Measurements from ENCODE around the gene CPLANE2.
"Not testable (repeated sequence)": the region's sequence is repeated elsewhere in the genome, so short reads cannot be mapped to it uniquely, and the experiment has no call there.

Gene CPLANE2

GRCh38 chr1:16254263-16254928 lies 17.4 kb upstream of the CPLANE2 start:
- H3K27ac Mint-ChIP-seq: peak overlapping the region; percentile 59
- no peak overlapping the region for H3K4me3 Mint-ChIP-seq
- peaks cover 68% of the 10 kb centered on the region for H3K36me3 Mint-ChIP-seq
- no peak for DNase-seq (ENCODE audit: low spot score in 2 of 2)
- peaks cover 5% of the 10 kb centered on the region for H3K4me1 Mint-ChIP-seq
- H3K9me3 Mint-ChIP-seq: no peaks in the 10 kb centered on the region
- ATAC-seq: no peak

DNA sequence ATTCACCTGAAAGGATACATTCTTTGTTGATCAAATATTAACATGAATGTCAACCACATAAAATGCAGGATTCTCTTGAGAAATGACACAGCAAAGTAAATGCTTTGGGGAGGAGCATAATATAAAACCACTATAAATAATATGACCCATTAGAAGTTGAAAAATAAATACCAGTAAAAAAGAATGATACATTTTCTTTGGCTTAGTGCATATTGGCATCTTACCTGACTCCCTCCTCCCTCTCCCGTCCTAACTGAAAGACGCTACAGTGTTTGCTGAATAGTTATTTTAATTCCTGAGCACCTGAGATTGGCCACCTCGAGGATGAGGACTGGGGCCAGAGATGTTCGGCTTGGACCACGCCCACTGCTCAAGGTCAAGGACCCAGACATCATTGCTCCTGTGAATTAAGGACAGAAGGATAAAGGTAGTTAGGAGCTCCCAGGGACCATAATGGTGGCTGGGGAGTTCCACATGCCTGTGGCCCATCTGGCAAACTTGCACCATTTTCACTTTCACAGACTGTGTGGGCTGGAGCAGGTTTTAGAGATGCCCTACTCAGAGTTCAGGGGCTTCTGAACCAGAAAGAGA lies 16.4 kb upstream of the CPLANE2 start:
- Mint-ChIP-seq H3K36me3 (peaks cover 72% of the 10 kb centered on the region), H3K4me1 (peaks cover 11% of the 10 kb centered on the region), H3K9me3 (no peaks in the 10 kb centered on the region), H3K27ac (peak overlapping the region; percentile 59), H3K4me3 (no peak overlapping the region)
- DNase-seq (ENCODE audit: low spot score in 2 of 2): no peak
- ATAC-seq: no peak

DNA sequence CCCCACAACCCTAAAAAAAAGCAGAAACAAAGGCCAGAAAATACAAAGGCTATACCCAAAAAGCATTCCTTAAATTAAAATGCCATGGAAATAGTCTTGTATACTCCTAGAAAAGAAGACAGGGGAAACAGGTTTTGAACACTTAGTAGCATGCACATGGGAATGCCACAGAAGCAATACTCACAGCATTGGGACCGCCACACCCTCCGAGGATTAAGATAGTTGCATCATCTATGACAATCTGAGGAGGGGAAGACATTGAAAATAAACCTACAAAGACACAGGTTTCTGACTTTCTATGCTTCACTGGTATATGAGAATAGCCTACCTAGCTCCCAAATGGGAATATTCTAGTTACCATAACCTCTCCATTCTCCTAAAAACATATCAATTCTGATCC lies 15.9 kb upstream of the CPLANE2 start:
- Mint-ChIP-seq H3K27ac (no peak overlapping the region), H3K4me1 (peaks cover 11% of the 10 kb centered on the region), H3K9me3 (no peaks in the 10 kb centered on the region), H3K36me3 (peaks cover 77% of the 10 kb centered on the region), H3K4me3 (no peak overlapping the region)
- ATAC-seq: no peak
- DNase-seq (ENCODE audit: low spot score in 2 of 2): no peak

GRCh38 chr1:16251381-16251780 lies 14.4 kb upstream of the CPLANE2 start:
- no peaks in the 10 kb centered on the region for H3K9me3 Mint-ChIP-seq
- peaks cover 11% of the 10 kb centered on the region for H3K4me1 Mint-ChIP-seq
- no peak for ATAC-seq
- no peak overlapping the region for H3K4me3 Mint-ChIP-seq
- no peak for DNase-seq (ENCODE audit: low spot score in 2 of 2)
- peaks cover 88% of the 10 kb centered on the region for H3K36me3 Mint-ChIP-seq
- no peak overlapping the region for H3K27ac Mint-ChIP-seq

GRCh38 chr1:16250524-16251251 lies 13.7 kb upstream of the CPLANE2 start:
- peaks cover 11% of the 10 kb centered on the region for H3K4me1 Mint-ChIP-seq
- no peak overlapping the region for H3K4me3 Mint-ChIP-seq
- H3K9me3 Mint-ChIP-seq: no peaks in the 10 kb centered on the region
- peaks cover 87% of the 10 kb centered on the region for H3K36me3 Mint-ChIP-seq
- H3K27ac Mint-ChIP-seq: no peak overlapping the region
- no peak for ATAC-seq
- no peak for DNase-seq (ENCODE audit: low spot score in 2 of 2)

DNA sequence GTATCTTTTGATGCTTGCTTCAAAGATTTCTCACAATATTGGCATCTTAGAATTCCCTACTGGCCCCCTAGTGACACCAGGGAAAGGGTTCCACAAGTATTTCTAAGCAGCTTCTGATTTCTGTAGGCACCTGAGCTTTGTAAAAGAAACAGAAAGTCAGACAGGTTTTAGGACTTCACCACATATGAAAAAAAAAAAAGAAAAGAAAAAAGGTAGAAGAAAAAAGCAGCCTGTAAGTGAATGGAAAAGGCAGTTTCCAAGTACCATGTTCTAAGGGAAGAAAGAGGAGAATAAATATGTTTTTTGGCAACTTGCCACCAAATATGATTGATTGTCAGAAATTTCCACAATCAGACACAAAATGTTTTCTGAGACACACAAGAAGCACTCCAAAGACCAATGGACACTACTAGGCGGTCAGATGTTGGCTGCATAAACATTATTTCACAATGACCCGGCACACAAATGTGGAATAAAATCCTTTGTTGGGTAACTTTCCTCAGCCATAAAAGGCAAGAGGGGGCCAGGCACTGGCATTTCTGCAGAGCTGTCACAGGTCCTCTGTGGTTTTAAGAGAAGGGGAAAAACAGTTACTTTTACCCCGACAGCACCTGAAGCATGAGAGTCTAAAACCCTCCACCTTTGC lies 12.7 kb upstream of the CPLANE2 start:
- Mint-ChIP-seq H3K4me3 (no peak overlapping the region), H3K9me3 (no peaks in the 10 kb centered on the region), H3K27ac (peak overlapping the region; percentile 58), H3K4me1 (peaks cover 11% of the 10 kb centered on the region), H3K36me3 (peaks cover 77% of the 10 kb centered on the region)
- ATAC-seq (no peak), DNase-seq (ENCODE audit: low spot score in 2 of 2) (no peak)

GRCh38 chr1:16248603-16249516 lies 11.9 kb upstream of the CPLANE2 start:
- H3K4me3 Mint-ChIP-seq: no peak overlapping the region
- peak overlapping the region; percentile 58 for H3K27ac Mint-ChIP-seq
- H3K9me3 Mint-ChIP-seq: no peaks in the 10 kb centered on the region
- DNase-seq (ENCODE audit: low spot score in 2 of 2) (no peak), ATAC-seq (peak; percentile 38)
- H3K4me1 Mint-ChIP-seq: peaks cover 17% of the 10 kb centered on the region
- peaks cover 69% of the 10 kb centered on the region for H3K36me3 Mint-ChIP-seq

- no peaks in the 10 kb centered on the region for H3K9me3 Mint-ChIP-seq
- peak overlapping the region; percentile 70 for H3K27ac Mint-ChIP-seq
- DNase-seq (ENCODE audit: low spot score in 2 of 2) (no peak), ATAC-seq (no peak)
- H3K4me3 Mint-ChIP-seq: no peak overlapping the region
- peaks cover 18% of the 10 kb centered on the region for H3K4me1 Mint-ChIP-seq
- H3K36me3 Mint-ChIP-seq: peaks cover 60% of the 10 kb centered on the region
Measured at GRCh38 chr1:16248007-16248436, 11.0 kb upstream of the CPLANE2 start.

DNA sequence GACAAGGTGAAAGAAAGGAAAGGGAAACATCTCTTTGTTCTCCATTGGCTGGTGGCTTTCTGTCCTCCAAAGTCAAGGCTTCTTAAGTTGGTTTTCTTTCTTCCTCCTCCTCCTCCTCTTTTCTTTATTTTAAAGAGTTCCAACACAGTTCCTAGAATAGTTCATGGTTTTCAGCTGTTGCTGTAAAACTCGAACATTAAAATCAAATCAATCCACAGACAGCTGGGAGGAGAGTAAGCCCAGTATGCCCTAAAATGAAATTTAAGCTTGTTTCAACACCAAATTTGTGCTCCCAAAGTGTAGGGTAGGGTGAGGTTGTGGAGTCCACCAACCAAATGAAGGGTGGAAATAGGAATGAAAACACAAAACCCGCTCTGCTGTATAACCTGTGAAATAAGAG lies 10.5 kb upstream of the CPLANE2 start:
- H3K4me3 Mint-ChIP-seq: no peak overlapping the region
- H3K4me1 Mint-ChIP-seq: peaks cover 18% of the 10 kb centered on the region
- no peaks in the 10 kb centered on the region for H3K9me3 Mint-ChIP-seq
- H3K27ac Mint-ChIP-seq: peak overlapping the region; percentile 70
- no peak for ATAC-seq
- H3K36me3 Mint-ChIP-seq: peaks cover 58% of the 10 kb centered on the region
- no peak for DNase-seq (ENCODE audit: low spot score in 2 of 2)

DNA sequence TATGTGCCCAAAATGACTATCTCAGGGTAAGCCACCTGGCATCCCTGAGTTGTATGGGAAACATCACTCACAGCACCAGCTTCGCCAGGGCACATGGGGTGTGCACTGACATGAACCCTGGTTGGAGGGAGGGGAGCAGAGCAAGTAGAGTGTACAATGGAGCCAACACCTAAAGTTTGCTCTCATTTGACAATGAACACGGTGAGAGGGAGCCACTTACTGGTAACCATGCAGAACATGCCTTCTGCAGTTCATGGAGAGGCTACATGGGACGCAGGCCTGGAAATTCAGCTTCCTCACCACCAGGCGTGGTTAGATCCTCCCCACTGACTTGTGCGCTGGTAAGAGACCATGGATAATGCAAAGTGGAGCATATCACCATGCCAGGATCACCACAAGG lies 10.0 kb upstream of the CPLANE2 start:
- peaks cover 18% of the 10 kb centered on the region for H3K4me1 Mint-ChIP-seq
- H3K4me3 Mint-ChIP-seq: no peak overlapping the region
- ATAC-seq (no peak), DNase-seq (ENCODE audit: low spot score in 2 of 2) (no peak)
- H3K36me3 Mint-ChIP-seq: peaks cover 56% of the 10 kb centered on the region
- peak overlapping the region; percentile 70 for H3K27ac Mint-ChIP-seq
- no peaks in the 10 kb centered on the region for H3K9me3 Mint-ChIP-seq

DNA sequence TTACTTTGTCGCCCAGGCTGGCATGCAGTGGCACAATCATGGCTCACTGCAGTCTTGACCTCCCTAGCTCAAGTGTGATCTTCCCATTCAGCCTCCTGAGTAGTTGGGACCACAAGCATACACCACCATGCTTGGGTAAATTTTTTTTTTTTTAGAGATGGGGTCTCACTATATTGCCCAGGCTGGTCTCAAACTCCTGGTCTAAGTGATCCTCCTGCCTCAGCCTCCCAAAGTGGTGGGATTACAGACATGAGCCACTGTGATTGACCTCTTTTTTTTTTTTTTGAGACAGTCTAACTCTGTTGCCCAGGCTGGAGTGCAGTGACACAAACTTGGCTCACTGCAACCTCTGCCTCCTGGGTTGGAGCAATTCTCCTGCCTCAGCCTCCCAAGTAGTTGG lies 9.3 kb upstream of the CPLANE2 start:
- not testable (repeated sequence) for H3K9me3 Mint-ChIP-seq; ATAC-seq; H3K4me3 Mint-ChIP-seq; H3K27ac Mint-ChIP-seq; DNase-seq (ENCODE audit: low spot score in 2 of 2)
- peaks cover 49% of the 10 kb centered on the region for H3K36me3 Mint-ChIP-seq
- H3K4me1 Mint-ChIP-seq: peaks cover 18% of the 10 kb centered on the region

- Mint-ChIP-seq H3K4me3 (no peak overlapping the region), H3K4me1 (peaks cover 18% of the 10 kb centered on the region)
Measured at GRCh38 chr1:16245476-16246196, 8.7 kb upstream of the CPLANE2 start.

DNA sequence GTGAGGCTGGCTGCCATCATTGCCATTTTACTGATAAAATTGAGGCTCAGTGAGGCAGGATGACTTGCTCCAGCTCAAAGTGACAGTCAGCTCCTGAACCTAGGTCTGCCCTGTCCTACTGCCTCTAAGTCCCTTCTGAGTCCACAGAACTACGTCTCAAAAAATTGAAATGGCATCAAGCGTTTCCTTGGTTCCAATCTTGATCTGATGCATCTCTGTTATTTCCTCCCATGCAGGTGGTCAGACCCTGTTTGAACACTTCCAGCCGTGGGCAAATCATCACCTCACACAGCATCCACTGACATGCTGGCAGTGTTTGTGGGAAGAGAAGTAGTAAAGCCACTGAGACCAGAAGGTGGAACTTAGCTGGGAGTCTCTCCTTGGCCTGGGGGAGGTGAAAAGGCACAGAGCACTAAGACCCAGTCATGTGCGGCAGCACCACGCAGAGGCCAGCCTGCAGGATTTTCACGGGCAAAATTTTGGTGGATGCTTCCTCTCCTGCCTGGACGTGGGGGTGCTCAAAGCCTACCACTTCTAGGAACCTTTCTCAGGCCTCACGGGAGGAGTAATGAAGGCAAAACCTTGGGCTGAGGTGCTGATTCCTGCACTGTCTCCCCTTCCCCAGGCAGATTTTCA lies 7.8 kb upstream of the CPLANE2 start:
- no peak for DNase-seq (ENCODE audit: low spot score in 2 of 2)
- Mint-ChIP-seq H3K4me3 (no peak overlapping the region), H3K9me3 (no peaks in the 10 kb centered on the region), H3K27ac (no peak overlapping the region), H3K4me1 (peaks cover 17% of the 10 kb centered on the region), H3K36me3 (peaks cover 52% of the 10 kb centered on the region)
- no peak for ATAC-seq

More at GRCh38 chr1:16245476-16246196, 8.7 kb upstream of the CPLANE2 start:
- Mint-ChIP-seq H3K27ac (no peak overlapping the region), H3K9me3 (no peaks in the 10 kb centered on the region), H3K36me3 (peaks cover 48% of the 10 kb centered on the region)
- no peak for DNase-seq (ENCODE audit: low spot score in 2 of 2)
- no peak for ATAC-seq
